NCI-H446 (cell line): Measurements from ENCODE around the gene PXDN.

Experiments used
- DNase-seq, 2 experiments: peaks; one replicate each; lab custom pipeline; 2025; lab: John Stamatoyannopoulos, UW

Gene PXDN

GRCh38 chr2:1650085-1650872, 94.0 kb downstream of the PXDN start:
- no peak for DNase-seq

- no peak for DNase-seq
Observed at GRCh38 chr2:1649103-1650084, 94.9 kb downstream of the PXDN start.

DNA sequence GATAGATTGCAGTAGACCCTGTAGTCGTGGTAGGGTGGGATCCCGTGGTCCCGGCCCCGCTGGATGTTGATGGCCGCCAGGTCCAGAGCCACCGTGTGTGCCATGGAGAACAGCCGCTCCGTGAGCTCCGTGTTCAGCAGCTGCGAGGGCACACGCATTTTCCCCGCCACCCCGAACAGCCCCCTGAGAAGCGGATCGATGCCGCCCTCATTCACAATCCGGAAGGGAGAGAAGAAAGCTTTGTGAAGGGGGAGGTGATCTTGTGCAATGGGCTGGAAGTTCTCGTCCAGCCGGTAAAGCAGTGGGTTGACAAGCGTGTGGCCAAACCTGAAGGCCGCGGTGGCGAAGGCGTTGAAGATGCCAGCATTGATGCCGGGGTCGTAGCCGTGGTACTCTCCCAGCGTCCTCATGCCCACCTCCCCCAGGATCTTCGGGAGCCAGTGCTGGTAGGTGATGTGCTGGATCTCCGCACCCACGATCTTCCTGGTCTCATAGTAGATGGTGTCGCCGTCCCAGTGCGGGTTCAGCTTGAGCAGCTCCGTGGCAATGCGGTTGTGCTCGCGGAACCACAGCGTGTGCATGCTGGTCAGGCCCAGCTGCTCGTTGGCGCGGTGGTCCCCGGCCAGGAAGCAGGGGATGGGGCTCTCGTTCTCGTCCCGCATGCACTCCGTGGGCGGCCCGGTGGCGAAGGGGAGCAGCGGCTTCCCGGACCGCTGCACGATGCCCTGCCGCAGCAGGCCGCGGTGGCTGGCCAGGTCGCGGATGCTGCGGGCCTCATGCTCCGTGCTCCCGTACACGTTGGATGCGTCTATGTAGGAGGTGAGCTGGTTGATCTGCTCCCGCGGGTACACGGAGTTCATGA, 95.8 kb downstream of the PXDN start:
- DNase-seq, result no peak

GRCh38 chr2:1647417-1648240, 96.7 kb downstream of the PXDN start:
- no peak for DNase-seq

DNA sequence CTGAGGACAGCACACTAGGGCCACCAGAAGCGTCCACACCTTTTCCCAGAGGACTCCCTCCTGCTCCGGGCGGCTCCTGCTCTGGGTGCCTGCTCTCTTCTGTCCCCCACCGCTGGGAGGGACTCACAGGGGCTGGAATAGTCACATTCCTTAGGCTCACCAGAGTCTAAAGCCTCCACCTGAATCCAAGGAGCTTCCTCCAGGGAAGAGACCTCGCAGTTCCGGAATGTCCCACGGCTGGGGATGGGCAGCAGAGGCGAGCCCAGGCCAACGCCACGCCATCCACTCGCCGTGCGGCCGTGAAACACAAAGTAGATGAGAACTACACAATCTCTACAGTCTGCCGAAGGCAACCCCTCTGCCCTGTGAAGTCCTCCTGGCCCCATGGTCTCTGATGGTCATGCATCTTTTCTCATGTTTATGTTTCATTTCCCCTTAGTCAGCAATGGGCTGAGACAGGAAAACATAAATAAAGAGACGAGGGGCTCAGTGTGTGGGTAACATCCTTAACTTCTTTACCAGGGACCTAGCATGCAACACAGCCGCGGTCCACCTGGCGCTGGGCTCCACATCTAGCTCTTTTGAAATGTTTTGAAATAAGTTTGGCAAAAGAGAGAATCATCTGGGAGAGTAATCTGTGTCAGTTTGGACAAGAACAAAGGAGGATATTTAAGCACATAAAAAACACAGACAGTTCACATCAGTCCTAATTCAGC, 98.4 kb downstream of the PXDN start:
- no peak for DNase-seq

- no peak for DNase-seq
Observed at GRCh38 chr2:1644427-1644826, 99.9 kb downstream of the PXDN start.

- no peak for DNase-seq
Observed at GRCh38 chr2:1642993-1643619, 101.2 kb downstream of the PXDN start.

DNA sequence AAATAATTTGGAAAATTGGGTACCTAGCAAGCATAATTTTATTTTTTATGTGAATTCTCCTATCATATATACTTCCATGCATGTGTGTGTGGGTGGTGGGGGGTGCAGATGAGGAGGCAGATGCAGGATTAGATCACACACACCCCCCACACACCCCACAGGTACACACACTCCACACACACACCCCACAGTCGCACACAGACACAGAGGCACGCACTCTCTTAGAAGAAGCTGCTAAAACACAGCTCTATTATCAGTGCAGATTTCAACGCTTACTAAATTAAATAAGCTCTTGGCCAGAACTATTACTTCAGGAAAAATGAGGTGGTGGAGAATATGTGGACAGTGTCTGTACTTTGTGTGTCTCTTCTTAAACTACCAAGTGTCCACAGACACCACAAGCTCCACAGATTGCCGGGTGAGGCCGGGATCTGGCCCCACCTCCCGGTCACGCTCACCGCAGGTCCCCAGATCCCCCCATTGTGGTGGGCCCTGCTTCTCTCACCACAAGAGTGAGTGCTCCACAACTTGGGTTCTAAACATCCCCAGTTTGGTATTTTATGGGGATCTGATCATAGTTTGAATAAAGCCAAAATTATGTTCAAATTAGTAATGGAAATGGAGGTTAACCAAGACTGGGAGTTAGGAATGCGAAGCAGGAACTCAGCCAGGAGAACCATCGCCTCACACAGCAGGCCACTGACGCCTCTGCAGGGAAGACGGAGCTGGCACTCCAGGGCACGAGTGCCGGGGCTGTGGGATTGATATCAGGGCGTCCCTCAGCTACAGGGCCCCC, 102.1 kb downstream of the PXDN start:
- DNase-seq, result no peak

GRCh38 chr2:1641523-1641922, 102.8 kb downstream of the PXDN start:
- DNase-seq, result no peak

DNA sequence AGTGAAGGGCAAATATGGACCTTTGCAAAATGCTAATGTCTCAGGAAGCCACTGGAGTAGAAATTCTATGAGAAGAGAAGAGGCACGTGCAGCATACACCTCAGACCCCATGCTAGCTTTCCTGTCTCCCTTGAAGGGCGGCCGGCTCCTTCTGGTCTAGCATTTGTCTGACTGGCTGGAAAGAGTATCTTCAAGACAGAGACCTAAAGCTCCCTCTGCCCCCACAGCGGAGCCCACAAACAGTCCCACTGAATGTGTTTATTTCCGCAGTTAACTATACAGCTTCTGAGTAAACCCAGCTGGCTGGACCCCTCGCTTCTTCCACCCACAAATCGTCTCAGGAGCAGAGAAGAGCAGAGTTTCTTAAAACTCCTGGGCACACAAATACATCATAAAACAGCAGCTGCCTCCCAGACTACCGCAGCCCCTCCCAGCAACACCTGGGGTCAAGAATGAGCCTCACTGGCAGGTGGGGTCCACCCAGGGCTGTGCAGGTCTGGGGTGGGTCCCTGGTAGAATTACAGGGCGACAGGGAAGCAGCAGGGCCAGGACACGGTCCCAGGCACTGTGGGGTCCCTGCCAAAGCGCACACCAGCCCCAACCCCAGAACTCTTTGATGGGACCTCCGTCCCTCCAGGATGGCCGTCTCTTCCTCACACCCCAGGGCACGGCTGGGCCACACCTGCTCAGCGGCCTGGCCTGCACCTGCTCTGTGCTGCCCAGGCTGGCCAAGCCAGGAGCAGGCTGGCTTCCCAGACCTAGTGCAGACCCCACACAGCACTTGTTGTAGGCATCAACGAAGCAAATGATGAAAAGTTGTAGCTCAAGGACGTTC, 103.8 kb downstream of the PXDN start:
- no peak for DNase-seq

GRCh38 chr2:1639086-1639858, 105.0 kb downstream of the PXDN start:
- DNase-seq, result no peak

GRCh38 chr2:1638281-1638860, 105.9 kb downstream of the PXDN start:
- DNase-seq, result no peak

DNA sequence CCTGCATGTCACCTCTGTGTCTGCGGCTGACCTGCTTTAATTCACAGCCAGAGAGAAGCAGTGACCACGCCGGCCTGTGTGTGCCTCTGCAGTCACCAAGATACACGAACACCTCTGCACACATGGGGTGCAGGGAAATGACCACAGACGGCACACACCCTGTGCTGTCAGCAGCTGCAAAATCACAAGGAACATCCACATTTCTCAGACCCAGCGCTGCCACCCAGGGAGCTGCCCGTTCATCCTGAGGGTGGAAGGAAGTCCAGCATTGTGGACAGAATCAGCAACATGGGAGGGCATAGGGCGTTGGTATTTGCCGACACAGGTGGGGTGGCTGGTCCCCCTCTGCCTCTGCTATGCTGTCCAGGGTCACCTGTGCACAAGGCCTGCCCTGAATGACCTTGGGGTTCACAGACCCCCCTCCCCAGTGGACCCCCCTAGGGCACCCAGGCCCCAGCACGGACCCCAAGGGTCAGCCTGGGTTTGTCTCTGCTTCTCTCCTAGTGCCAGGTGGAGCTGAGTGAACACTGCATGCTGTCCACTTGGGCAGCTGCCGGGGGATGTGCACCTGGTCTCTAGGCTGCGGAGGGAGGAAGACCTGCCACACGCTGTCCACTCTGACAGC, 107.4 kb downstream of the PXDN start:
- no peak for DNase-seq

- no peak for DNase-seq
Observed at GRCh38 chr2:1635823-1636222, 108.5 kb downstream of the PXDN start.

GRCh38 chr2:1634681-1635341, 109.5 kb downstream of the PXDN start:
- no peak for DNase-seq
